ENCODE results near the gene ZFYVE9.
"Not testable (repeated sequence)": the region's sequence is repeated elsewhere in the genome, so short reads cannot be mapped to it uniquely, and the experiment has no call there.

ZFYVE9 gene

DNA sequence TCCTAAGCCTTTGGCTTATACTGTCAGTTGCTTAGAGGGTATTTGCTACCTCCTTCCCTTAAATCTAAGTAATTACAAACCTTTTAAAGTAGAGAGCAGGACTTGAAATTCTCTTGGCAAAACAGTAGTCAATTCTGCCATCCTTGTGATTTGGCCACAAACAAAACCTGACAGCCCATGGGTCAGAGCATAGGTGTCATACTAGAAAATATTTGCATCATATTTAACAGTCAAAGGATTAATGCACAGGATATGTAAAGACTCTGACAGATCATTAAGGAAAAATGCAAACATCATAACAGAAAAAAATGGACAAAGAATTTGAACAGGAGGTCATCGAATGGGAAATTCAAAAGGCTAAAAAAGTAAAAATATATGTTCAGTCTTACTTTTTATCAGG, 50.5 kb downstream of the ZFYVE9 start:
- no peak for DNase-seq

DNA sequence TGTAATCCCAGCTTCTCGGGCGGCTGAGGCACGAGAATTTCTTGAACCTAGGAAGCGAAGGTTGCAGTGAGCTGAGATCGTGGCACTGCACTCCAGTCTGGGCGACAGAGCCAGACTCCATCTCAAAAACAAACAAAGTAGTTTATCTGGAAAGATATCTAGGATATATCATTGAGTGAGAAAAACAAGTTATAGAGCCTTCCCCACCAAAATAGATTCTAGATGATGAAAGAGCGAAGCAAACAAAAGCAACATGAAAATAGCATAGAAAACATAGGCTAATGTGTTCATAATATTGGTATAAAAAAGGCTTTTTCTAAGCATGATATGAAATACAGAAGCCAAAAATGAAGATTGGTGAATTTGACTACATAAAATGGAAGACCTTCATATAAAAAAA, 52.1 kb downstream of the ZFYVE9 start:
- no peak for DNase-seq

DNA sequence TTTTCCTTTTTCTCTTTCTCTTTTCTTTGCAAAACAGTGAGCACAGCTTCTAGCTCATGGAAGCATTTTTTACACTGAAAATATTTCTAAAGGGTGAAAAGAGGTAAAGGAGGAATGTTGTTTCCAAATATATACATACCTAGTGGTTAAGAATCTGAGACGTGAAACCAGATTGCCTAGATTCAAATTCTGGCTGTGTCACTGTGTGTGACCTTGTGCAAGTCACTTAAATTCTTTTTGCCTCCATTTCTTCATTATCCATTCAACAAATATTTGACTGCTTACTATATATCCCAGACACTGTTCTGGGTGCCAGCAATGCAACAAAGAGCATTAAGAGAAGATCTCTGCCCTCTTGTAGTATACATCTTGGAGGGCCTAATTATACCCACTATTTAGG, 53.3 kb downstream of the ZFYVE9 start:
- no peak for DNase-seq

DNA sequence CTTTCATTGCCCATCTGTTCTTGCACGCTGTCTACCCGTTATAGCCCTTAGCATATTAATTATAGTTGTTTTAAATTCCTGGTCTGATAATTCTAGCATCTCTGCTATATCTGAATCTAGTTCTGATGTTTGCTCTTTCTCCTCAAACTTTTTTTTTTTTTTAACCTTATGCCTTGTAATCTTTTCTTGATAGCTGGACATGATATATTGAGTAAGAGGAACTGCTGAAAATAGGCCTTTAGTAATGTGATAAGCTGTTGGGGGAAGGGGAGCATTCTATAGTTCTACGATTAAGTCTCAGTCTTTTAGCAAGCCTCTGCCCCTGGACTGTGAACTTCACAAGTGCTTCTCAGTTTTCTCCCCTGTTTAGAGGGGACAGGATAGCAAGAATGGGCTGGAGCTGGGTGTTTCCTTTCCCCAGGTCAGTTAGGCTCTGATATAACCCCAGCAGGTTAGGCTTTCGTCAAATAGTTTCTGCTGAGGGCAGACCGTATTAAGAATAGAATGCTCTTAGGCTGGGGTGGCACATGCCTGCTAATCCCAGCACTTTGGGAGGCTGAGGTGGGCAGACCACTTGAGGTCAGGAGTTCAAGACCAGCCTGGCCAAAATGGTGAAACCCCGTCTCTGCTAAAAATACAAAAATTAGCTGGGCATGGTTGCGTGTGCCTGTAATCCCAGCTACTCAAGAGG, 62.2 kb downstream of the ZFYVE9 start:
- DNase-seq = no peak

DNA sequence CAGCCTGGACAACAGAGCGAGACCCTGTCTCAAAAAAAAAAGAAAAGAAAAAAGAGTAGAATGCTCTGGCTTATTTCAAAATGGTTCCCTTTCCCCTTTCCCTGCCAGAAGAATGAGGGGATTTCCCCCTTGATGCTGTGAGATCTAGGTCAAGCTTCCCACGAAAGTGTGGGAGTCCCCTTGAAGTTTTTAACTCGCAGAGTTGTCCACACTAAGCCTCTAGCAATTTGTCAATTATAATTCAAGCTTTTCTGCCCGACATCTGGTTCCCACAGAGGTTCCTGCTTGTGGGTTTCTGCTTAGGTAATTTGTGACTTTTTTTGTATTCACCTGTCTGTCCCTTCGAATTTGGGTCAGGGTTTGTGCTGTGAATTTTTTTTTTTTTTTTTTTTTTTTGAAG, 62.8 kb downstream of the ZFYVE9 start:
- DNase-seq = no peak

DNA sequence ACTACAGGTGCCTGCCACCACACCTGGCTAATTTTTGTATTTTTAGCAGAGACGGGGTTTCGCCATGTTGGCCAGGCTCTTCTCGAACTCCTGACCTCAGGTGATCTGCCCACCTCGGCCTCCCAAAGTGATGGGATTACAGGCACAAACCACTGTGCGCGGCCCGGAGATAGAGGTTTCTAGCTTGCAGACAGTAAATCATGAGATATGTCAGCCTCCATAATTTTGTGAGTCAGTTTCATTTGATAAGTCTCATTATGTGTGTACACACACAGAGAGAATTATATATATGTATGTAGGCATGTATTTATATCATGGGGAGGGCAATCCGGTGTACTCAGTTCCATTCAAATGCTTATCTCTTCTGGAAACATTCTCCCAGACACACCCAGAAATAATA, 64.8 kb downstream of the ZFYVE9 start:
- not testable (repeated sequence) for DNase-seq

DNA sequence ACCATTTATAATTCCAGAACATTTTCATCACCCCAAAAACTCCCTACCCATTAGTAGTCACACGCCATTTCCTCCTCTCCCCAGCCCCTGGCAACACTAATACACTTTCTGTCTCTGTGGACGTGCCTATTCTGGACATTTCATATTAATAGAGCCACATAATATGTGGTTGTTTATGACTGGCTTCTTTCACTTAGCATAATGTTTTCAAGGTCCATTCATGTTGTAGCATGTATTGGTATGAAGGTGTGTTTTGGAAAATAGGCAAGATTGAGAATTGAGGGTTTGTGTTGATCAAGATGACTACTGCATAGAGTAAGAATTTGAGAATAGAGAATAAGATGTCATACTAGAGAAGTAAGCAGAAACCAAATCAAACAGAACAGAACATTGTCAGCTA, 67.5 kb downstream of the ZFYVE9 start:
- no peak for DNase-seq

DNA sequence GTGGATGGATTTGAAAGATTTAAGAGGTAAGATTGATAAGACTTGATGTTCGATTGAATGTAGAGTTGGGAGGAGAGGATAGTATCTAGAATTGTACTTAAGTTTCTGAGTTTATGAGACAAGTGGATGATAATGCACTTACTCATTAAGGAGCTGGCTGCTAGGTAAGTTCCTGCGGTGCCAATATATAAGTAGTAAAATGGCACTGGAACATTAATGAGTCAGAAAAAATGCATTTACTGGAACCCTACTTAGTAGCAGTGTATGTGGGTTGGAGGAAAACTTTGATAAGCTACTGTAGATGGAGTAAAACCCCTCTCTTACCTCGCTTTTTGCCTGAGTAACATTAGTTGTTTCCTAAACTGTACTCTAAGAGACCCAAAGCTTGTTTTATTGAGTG, 68.2 kb downstream of the ZFYVE9 start:
- no peak for DNase-seq

DNA sequence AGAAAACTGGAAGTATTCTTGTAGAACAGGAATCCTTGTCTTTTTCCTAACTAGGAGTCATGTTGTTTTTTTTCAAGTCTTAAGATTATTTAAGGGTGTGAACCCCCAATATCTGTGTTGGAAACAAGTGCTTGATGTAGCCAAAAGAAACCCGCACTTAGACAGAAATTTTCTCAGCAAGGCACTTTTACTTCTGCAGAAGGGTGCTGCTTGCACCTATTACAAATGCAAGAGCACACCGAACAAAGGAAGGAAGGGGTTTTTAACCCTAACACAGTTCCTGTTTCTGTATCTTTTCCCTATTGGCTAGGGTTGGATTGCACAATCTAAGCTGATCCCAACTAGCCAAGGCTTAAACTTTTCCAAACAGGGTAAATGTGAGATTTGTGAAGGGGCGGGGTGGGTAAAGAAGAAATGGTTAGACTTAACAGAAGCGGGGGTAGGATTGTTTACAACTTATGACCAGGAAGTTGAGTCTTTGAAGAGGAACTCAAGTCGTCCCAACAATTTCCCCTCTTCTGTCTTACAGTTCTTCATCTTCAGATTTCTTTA, 75.1 kb downstream of the ZFYVE9 start:
- no peak for DNase-seq

DNA sequence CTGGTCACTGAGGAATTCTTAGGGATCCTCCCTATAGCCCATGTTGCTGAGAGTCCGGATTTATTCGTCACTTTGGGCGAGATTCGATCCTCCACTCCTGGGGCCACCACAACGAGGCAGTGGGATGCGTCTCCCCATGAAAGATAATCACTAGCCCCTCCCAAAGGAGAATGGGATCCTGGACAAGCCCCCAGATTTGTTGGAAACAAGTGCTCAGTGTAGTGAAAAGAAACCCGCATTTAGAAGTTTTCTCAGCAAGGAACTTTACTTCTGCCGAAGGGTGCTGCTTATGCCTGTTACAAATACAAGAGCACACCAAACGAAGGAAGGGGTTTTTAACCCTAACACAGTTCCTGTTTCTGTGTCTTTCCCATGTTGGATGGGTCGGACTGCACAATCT, 83.3 kb downstream of the ZFYVE9 start:
- no peak for DNase-seq

DNA sequence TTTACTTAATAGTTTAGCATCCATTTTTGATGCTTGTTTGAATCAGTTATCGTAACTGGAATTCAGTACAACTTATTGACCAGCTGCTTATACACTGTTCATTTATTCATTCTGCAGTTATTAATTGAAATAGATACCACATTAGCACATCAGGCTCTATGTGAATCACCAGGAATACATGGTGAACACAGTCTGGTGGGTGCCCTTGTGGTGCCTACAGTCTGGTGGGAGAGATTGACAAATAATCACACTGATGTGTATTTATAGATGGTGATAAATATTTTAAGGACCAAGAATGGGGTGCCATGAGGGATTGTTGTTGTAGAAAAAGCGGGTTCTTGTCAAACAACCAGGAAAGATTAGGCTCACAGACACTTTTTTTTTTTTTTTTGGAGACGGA, 87.6 kb downstream of the ZFYVE9 start:
- no peak for DNase-seq

DNA sequence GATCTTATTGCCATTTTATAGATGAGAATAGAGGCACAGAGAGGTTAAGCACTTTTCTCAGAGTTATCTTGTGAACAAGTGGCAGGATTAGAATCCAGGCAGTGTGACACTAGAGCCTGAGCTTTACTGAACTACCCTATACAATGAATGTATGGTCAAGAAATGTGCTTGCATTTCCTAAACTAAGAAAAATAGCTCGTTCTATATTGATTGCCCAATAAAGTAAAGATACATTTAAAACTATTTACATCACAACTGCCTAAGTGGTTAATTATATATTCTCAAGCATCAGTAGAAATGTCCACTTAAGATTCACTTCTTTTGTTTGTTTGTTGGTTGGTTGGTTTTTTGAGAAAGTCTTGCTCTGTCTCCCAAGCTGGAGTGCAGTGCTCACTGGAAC, 91.6 kb downstream of the ZFYVE9 start:
- DNase-seq = no peak

DNA sequence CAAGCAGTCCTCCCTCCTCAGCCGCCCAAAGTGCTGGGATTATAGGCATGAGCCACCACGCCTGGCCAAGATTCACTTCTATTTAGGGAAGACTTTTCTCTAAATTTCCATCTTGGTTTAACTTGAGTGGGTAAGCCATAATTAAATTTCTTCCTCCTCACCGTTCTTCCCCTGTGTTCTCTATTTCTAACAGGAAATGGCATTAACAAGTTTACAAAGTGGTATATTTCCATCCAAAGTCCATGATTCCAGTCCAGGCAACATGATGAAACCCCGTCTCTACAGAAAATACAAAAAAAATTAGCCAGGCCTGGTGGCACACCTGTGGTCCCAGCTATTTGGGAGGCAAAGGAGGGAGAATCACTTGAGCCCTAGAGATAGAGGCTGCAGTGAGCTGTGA, 92.1 kb downstream of the ZFYVE9 start:
- DNase-seq = no peak

DNA sequence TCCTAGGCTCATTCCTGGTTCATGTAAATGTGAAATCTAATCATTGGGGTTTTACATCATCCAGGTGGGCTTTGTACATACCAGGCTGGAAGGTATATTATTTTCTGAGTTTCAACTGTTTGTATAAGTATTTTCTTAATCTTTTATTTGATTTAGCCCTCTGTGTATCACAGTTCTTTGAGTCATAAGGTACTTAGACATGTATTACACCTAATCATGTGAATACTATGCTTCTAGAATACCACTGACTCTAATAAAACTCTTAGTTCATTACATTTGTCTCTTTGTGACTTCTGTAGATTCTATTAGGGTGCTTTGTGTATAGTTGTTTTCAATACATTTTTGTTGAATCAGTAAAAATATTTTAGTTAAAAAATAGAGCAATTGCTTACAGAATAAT, 92.8 kb downstream of the ZFYVE9 start:
- DNase-seq = no peak

DNA sequence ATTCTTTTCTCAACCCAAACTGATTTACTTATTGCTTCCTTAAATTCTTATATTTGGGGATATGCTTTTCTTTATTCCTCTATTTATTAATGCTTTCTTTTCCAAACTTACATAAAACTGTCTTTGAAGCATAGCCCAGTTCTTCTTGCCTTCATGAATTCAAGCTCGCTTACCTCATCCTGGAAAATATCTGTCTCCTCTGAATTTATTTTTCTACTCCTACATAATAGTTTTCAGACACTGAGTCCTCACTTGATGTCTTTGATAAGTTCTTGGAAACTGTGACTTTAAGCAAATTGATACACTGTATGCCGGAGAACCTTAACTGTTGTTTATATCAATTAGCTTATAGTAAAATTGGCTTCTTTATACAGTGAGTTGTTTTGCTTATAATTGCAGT, 93.8 kb downstream of the ZFYVE9 start:
- no peak for DNase-seq

DNA sequence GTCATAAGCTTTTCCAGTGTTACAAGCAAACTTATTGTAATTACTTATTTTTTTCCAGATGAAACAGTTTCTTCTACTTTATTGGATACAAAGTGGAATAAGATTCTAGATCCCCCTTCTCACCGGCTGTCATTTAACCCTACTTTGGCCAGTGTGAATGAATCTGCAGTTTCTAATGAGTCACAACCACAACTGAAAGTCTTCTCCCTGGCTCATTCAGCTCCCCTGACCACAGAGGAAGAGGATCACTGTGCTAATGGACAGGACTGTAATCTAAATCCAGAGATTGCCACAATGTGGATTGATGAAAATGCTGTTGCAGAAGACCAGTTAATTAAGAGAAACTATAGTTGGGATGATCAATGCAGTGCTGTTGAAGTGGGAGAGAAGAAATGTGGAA, 95.5 kb downstream of the ZFYVE9 start:
- no peak for DNase-seq

DNA sequence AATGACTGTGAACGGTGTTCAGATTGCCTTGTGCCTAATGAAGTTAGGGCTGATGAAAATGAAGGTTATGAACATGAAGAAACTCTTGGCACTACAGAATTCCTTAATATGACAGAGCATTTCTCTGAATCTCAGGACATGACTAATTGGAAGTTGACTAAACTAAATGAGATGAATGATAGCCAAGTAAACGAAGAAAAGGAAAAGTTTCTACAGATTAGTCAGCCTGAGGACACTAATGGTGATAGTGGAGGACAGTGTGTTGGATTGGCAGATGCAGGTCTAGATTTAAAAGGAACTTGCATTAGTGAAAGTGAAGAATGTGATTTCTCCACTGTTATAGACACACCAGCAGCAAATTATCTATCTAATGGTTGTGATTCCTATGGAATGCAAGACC, 96.6 kb downstream of the ZFYVE9 start:
- DNase-seq = no peak

DNA sequence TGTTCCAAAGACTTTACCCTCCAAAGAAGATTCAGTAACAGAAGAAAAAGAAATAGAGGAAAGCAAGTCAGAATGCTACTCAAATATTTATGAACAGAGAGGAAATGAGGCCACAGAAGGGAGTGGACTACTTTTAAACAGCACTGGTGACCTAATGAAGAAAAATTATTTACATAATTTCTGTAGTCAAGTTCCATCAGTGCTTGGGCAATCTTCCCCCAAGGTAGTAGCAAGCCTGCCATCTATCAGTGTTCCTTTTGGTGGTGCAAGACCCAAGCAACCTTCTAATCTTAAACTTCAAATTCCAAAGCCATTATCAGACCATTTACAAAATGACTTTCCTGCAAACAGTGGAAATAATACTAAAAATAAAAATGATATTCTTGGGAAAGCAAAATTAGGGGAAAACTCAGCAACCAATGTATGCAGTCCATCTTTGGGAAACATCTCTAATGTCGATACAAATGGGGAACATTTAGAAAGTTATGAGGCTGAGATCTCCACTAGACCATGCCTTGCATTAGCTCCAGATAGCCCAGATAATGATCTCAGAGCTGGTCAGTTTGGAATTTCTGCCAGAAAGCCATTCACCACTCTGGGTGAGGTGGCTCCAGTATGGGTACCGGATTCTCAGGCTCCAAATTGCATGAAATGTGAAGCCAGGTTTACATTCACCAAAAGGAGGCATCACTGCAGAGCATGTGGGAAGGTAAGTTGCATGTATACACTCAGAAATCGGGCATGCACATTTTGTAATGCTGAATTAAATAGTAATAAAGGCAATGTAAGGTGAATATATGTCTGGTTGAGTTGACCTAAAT, 97.2 kb downstream of the ZFYVE9 start:
- DNase-seq = no peak

DNA sequence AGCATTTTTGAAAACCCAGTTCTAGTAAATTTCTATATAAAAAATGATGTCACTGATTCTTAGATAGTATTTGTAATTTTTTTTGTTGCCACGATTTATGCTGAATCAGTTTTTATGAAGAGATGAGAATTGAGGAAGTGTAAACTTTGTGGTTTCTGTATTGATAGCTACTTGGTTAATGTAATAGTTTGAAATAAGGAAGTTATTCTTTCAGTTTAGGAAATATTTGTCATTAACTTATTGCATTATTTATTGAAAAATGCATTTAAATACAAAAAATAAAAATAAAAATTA, 97.8 kb downstream of the ZFYVE9 start:
- no peak for DNase-seq

DNA sequence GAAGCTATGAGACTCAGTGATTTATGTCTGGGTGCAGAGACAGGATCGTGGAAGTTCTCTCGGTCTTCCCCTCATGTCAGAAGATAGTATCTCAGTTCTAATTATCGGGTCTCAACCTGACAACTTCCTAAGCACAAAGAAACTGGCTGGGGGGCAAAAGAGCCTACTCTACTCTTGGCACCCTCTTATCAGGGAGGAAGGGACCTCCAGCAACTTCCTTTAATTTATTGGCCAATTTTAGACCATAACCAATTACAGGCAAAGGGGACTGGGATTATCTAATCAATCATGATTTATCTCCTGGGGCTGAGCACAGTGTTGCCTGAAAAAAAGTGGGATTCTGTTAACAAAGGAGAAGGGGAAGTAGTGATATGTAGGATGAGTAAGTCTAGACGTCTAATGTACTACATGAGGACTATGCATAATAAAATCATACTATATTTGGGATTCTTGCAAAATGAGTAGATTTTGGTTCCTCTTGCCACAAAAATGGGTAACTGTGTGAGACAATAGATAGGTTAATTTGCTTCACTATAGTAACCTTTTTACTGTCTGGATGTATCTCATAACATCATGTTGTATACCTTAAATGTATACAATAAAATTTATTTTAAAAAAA, 98.8 kb downstream of the ZFYVE9 start:
- no peak for DNase-seq

DNA sequence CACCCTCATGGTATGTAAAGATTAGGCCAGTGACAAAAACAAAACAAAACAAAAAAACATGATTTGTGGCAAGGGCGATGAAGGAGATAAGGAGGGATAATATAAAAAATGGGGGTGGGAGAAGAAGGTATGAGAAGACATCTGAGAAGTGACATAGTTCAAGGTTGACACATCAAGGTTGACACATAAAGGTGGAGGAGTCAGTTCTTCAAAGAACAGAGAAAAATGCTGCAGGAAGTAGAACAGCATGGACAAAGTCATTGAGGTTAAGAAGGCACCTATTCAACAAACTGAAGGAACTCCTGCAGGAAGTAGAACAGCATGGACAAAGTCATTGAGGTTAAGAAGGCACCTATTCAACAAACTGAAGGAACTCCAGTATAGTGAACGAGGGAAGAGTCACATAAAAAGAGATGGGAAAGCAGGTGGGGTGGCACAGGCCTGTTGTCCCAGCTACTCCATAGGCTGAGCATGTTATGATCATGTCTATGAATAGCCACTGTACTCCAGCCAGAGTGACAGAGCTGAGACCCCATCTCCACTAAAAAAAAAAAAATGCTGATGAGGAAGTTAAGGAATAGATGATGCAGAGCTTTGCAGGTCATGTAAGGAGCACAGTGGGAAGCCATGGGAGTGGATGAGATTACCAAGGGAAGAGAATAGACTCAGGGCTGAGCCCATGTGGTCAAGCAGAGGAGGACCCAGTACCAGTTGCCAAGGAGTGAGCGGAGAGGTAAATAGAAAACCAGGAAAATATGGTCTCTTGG, 101.5 kb downstream of the ZFYVE9 start:
- DNase-seq = no peak

DNA sequence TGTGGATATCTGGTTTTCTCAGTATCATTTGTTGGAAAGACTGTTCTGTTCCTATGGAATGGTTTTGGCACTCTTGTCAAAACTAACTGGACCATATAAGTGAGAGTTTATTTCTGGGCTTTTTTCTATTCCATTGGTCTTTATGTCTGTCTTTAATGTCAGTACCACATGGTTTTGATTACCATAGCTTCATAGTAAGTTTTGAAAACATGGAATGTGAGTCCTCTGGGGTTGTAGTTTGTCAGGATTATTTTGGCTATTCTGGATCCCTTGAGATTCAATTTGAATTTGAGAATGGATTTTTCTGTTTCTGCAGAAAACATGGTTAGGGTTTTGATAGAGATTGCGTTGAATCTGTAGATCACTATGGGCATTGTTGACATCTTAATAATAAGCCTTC, 107.9 kb downstream of the ZFYVE9 start:
- DNase-seq = no peak

DNA sequence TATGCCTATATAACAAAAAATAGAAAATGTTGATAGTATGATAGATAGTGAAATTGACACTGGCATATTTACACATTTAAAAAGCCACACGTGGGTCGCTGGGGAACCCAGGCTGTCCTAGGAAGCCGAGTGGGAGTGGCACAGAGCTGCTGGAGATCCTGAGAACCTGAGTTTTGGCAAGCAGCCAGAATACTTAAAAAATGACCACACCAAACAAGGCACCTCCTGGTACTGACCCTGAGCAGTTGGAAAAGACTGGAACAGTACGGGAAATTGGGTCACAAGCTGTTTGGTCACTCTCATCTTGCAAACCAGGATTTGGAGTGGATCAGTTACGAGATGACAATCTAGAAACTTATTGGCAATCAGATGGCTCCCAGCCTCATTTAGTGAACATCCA, 111.5 kb downstream of the ZFYVE9 start:
- no peak for DNase-seq
